Measurements from ENCODE around the gene ALPK3. TPM values are rescaled to one million over a fixed set of nuclear protein-coding genes. Genes with fewer than 3 reads are reported as not detected.

ALPK3 gene
- total RNA-seq, 4 donors from 2014 or later: 0.88 to 6.3 (median 3.4) TPM

DNA sequence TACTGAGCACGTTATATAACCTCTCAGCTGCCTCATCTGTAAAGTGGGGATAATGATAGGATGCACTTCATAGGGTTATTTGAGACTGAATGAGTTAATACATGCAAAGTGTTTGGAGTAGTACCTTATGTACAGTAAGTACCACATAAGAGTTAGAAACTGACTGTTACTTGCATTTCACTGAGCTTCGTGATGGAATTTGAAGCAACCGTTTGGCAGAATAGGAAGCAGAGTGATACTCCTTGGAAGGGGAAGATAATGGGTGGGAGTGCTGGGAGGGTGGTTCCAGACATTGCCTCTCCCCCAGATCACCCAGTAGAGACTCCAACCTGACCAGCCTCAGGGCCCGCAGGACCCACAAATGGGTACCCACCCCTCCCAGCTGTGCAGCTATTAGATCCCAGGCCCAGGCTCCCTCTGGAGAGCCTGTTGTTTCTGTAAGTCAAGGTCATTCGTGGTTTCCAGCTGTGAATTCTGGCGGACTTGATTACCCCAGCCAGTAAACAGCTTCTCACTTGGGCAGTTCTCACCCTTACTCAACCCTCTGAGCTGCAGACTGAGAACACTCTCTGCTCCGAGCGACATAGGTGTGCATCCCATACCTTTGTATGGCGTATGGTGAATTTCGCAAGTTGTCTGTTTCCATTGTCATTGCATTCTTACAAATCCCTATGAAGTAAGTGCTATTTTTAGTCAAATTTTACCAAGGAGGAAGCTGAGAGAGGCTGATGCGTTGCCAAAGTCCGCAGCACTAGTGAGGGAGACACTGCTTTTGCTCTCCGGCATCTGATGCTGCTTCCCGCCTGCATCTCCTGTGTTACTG is 11.1 kb downstream of the ALPK3 start:
- TF ChIP-seq, protein P1, sequence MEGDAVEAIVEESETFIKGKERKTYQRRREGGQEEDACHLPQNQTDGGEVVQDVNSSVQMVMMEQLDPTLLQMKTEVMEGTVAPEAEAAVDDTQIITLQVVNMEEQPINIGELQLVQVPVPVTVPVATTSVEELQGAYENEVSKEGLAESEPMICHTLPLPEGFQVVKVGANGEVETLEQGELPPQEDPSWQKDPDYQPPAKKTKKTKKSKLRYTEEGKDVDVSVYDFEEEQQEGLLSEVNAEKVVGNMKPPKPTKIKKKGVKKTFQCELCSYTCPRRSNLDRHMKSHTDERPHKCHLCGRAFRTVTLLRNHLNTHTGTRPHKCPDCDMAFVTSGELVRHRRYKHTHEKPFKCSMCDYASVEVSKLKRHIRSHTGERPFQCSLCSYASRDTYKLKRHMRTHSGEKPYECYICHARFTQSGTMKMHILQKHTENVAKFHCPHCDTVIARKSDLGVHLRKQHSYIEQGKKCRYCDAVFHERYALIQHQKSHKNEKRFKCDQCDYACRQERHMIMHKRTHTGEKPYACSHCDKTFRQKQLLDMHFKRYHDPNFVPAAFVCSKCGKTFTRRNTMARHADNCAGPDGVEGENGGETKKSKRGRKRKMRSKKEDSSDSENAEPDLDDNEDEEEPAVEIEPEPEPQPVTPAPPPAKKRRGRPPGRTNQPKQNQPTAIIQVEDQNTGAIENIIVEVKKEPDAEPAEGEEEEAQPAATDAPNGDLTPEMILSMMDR (IDR thresholded peaks at IDR 0.05): no peak
- TF ChIP-seq POLR2A (IDR thresholded peaks at IDR 0.05): no peak
- H3K9me3 ChIP-seq: no peaks in the 10 kb centered on the region
- H3K4me3 ChIP-seq: no peak overlapping the region
- no peaks in the 10 kb centered on the region for H3K36me3 ChIP-seq
- intact Hi-C loops (cut with DNase I; ENCODE audit: low total_unique reads): no loop called here
- H3K4me1 ChIP-seq: no peaks in the 10 kb centered on the region
- H3K27me3 ChIP-seq: no peaks in the 10 kb centered on the region
- peak; percentile 40 to 57 for DNase-seq
- peak overlapping the region; percentile 57 to 58 for H3K27ac ChIP-seq

DNA sequence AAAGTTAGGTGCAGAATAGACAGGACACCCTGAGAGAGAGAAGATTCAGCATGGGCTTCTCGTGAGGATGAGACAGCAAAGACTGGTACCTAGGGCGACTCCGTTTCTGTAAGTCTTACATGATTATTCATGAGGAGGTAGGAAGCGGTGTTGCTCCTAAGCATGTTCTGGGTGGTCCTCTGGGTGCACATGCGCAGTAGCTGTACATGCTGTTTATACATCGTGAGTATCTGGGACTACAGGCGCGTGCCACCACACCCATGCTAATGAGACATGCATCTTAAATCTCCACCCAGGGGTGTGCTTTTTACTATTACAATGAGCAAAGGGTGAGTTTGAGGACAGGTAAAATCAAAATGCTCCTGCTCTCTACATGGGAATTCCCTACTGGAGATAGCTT is 12.3 kb downstream of the ALPK3 start:
- no peak overlapping the region for H3K27ac ChIP-seq
- H3K27me3 ChIP-seq: no peaks in the 10 kb centered on the region
- H3K4me1 ChIP-seq: no peaks in the 10 kb centered on the region
- no peak for DNase-seq
- intact Hi-C loops (cut with DNase I; ENCODE audit: low total_unique reads): no loop called here
- TF ChIP-seq, protein P1 (IDR thresholded peaks at IDR 0.05): no peak
- TF ChIP-seq POLR2A (IDR thresholded peaks at IDR 0.05): no peak
- no peak overlapping the region for H3K4me3 ChIP-seq
- H3K9me3 ChIP-seq: no peaks in the 10 kb centered on the region
- no peaks in the 10 kb centered on the region for H3K36me3 ChIP-seq

DNA sequence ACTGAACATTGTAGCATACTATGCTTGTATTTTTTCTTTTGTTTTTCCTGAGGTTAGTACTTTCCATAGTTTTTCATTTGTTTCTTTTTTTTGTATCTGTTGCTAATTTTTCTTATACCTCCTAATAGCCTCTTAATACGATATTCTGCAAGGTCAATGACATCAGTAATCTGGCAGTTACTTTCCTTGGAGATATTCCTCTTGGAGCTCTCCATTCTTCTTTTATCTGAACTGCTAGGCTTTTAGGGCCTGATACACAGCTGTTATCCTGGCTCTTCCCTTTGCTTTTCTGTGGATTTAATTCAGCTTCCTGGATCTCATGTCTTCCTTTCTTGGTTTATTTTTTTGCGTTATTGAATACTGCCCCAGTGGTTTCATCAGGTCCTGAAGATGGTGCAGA is 12.9 kb downstream of the ALPK3 start:
- Histone ChIP-seq H3K4me3 (no peak overlapping the region), H3K4me1 (no peaks in the 10 kb centered on the region), H3K27ac (peak overlapping the region in 1 of 2 donors; percentile 33), H3K27me3 (no peaks in the 10 kb centered on the region), H3K9me3 (no peaks in the 10 kb centered on the region), H3K36me3 (no peaks in the 10 kb centered on the region)
- intact Hi-C loops (cut with DNase I; ENCODE audit: low total_unique reads): no loop called here
- TF ChIP-seq, protein P1 (IDR thresholded peaks at IDR 0.05): no peak
- no peak for TF ChIP-seq POLR2A (IDR thresholded peaks at IDR 0.05)
- no peak for DNase-seq

DNA sequence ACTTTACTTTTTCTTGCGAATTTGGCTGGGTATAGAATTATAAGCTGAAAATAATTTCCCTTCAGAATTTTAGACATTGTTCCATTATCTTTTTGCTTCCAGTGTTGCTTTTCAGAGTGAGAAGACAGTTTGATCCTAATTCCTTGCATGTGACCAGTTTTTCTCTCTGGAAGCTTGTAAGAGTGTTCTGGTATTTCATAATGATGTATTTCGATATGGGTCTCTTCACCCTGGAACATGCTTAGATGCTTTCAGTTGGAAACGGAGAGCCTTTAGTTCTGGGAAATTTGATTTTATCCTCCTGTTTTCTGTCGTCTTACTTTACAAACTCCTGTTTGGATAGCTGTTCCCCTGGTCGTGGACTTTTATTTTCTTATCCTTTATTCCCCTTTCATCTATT is 13.9 kb downstream of the ALPK3 start:
- no peaks in the 10 kb centered on the region for H3K9me3 ChIP-seq
- no peaks in the 10 kb centered on the region for H3K36me3 ChIP-seq
- H3K4me3 ChIP-seq: no peak overlapping the region
- peak overlapping the region; percentile 39 to 41 for H3K27ac ChIP-seq
- TF ChIP-seq, protein P1 (IDR thresholded peaks at IDR 0.05): no peak
- TF ChIP-seq POLR2A (IDR thresholded peaks at IDR 0.05): no peak
- no peaks in the 10 kb centered on the region for H3K27me3 ChIP-seq
- DNase-seq: no peak
- intact Hi-C loops (cut with DNase I; ENCODE audit: low total_unique reads): no loop called here
- H3K4me1 ChIP-seq: no peaks in the 10 kb centered on the region

DNA sequence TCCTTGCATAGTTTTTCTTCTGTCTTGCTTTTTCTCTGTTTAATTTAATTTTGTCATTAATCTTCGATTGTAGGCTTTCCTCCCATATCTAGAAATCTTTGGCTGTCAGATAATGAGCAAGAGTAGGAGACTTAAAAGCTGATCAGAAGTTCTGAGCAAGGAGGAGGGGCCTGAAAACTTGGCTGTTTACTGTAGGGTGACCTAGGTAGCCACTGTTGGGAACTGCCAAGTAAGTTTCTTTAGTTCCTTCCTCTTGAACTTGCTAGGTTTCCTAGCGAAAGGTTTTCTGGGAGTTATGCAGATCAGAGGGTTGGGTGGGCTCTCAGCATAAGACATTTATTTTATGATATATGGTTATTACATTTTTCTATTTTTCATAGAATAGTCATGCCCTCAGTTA is 14.5 kb downstream of the ALPK3 start:
- TF ChIP-seq, protein P1 (IDR thresholded peaks at IDR 0.05): no peak
- no peak for TF ChIP-seq POLR2A (IDR thresholded peaks at IDR 0.05)
- Histone ChIP-seq H3K4me3 (no peak overlapping the region), H3K36me3 (no peaks in the 10 kb centered on the region), H3K9me3 (no peaks in the 10 kb centered on the region), H3K27me3 (no peaks in the 10 kb centered on the region), H3K27ac (peak overlapping the region in 1 of 2 donors; percentile 39), H3K4me1 (no peaks in the 10 kb centered on the region)
- intact Hi-C loops (cut with DNase I; ENCODE audit: low total_unique reads): no loop called here
- DNase-seq: no peak
